ENCODE measurements around the gene MTFR1L.

The MTFR1L gene

GRCh38 chr1:25808481-25809244, 11.1 kb upstream of the MTFR1L start:
- DNase-seq: no peak

- DNase-seq: no peak
Observed at GRCh38 chr1:25809283-25809926, 10.3 kb upstream of the MTFR1L start.

- DNase-seq: no peak
Observed at GRCh38 chr1:25809929-25810328, 9.8 kb upstream of the MTFR1L start.

- DNase-seq: peak; percentile 72
Observed at GRCh38 chr1:25810341-25811299, 9.1 kb upstream of the MTFR1L start.

GRCh38 chr1:25811384-25812082, 8.2 kb upstream of the MTFR1L start:
- DNase-seq: no peak

- DNase-seq: no peak
Observed at GRCh38 chr1:25813071-25813733, 6.6 kb upstream of the MTFR1L start.

- DNase-seq: no peak
Observed at GRCh38 chr1:25813734-25814471, 5.9 kb upstream of the MTFR1L start.

- no peak for DNase-seq
Observed at GRCh38 chr1:25814549-25815087, 5.1 kb upstream of the MTFR1L start.

- DNase-seq: no peak
Observed at GRCh38 chr1:25815208-25816111, 4.3 kb upstream of the MTFR1L start.

- DNase-seq: no peak
Observed at GRCh38 chr1:25816112-25816718, 3.5 kb upstream of the MTFR1L start.

GRCh38 chr1:25817840-25818501, 1.8 kb upstream of the MTFR1L start:
- DNase-seq: no peak

- DNase-seq: no peak
Observed at GRCh38 chr1:25818569-25818968, 1.2 kb upstream of the MTFR1L start.

- peak; percentile 65 for DNase-seq
Observed at GRCh38 chr1:25820247-25821111, 725 bp downstream of the MTFR1L start.

- no peak for DNase-seq
Observed at GRCh38 chr1:25821112-25821476, 1.3 kb downstream of the MTFR1L start.

- DNase-seq: no peak
Observed at GRCh38 chr1:25821630-25822091, 1.9 kb downstream of the MTFR1L start.

- no peak for DNase-seq
Observed at GRCh38 chr1:25825605-25826004, 5.9 kb downstream of the MTFR1L start.

- no peak for DNase-seq
Observed at GRCh38 chr1:25826571-25826970, 6.8 kb downstream of the MTFR1L start.

- no peak for DNase-seq
Observed at GRCh38 chr1:25828491-25828890, 8.7 kb downstream of the MTFR1L start.
